Loucy (cell line): Measurements from ENCODE around the gene MARK1.

ENCODE experiments used
- CTCF ChIP-seq: fragments of 200-600 bp; sonication (generic); conservative IDR thresholded peaks from 2 replicates; pipeline ENCODE4 v1.5.1; 2014; ENCODE audit warnings: mild to moderate bottlenecking, antibody characterized with exemption, low read length
- EZH2phosphoT487 ChIP-seq: fragments of 200-600 bp; IDR thresholded peaks from 2 replicates; pipeline ENCODE4 v1.6.1; 2018; ENCODE audit warnings: antibody characterized with exemption, mild to moderate bottlenecking, moderate library complexity, borderline replicate concordance

- TF ChIP-seq CTCF (no peak), EZH2phosphoT487 (no peak)
Observed at GRCh38 chr1:220700556-220701179, 172.7 kb downstream of the MARK1 start.
